H1 (cell line): Measurements from ENCODE around the gene CAMP. TPM values are rescaled to one million over a fixed set of nuclear protein-coding genes. Genes with fewer than 3 reads are reported as not detected.

Experiments
- CHD1 ChIP-seq: IDR thresholded peaks from 2 replicates; pipeline ENCODE4 v1.6.1; 2012; ENCODE audit warnings: low read depth, low read length, improper control_type of control experiment
- KDM4A ChIP-seq: IDR thresholded peaks from one replicate; pipeline ENCODE4 v1.7.1; 2012; ENCODE audit warnings: low read depth, mild to moderate bottlenecking, moderate library complexity, low read length, inconsistent platforms; ENCODE audit not compliant: severe bottlenecking
- MAFK ChIP-seq: IDR thresholded peaks from 2 replicates; pipeline ENCODE4 v1.6.1; 2012; ENCODE audit warnings: low read depth, mild to moderate bottlenecking, improper control_type of control experiment, low read length
- RBBP5 ChIP-seq: IDR thresholded peaks from 2 replicates; pipeline ENCODE4 v1.7.1; 2012; ENCODE audit warnings: low read depth, mild to moderate bottlenecking, inconsistent platforms, low read length, moderate library complexity, borderline replicate concordance
- RFX5 ChIP-seq: IDR thresholded peaks from 2 replicates; pipeline ENCODE4 v1.6.1; 2011; ENCODE audit warnings: low read depth, low read length, improper control_type of control experiment, borderline replicate concordance
- RNF2 ChIP-seq: fragments of 200-900, 300-1000 bp; sonication (generic); IDR thresholded peaks from 2 replicates; pipeline ENCODE4 v1.7.1; 2016; ENCODE audit warnings: borderline replicate concordance, low read depth, mild to moderate bottlenecking, antibody characterized with exemption, low read length; ENCODE audit not compliant: poor library complexity, severe bottlenecking; ENCODE audit errors: missing control alignments
- SIN3A ChIP-seq, 2 experiments: IDR thresholded peaks in 1 of 2; conservative IDR thresholded peaks in 1 of 2; 2 replicates each; pipeline ENCODE4 v1.6.1; 2011 to 2012; ENCODE audit warnings: low read length in 2 of 2, improper control_type of control experiment in 1 of 2, low read depth in 1 of 2, mild to moderate bottlenecking in 1 of 2
- SIX5 ChIP-seq: IDR thresholded peaks from 2 replicates; pipeline ENCODE4 v1.6.1; 2011; ENCODE audit warnings: mild to moderate bottlenecking, low read depth, low read length
- SP1 ChIP-seq: IDR thresholded peaks from 2 replicates; pipeline ENCODE4 v1.6.1; 2011; ENCODE audit warnings: low read depth, low read length
- polyA plus RNA-seq, 7 experiments: library from polyadenylated mRNA; depleted of rRNA in 3 of 7; stranded (reverse) in 5 of 7; unstranded in 2 of 7; fragments of >200 nt in 5 of 7; fragments of 200-250 nt in 2 of 7; gene quantifications; 1 replicate in 5 of 7; 2 replicates in 1 of 7; 4 replicates in 1 of 7; pipeline versions ENCODE4 v1.2.1 to v1.2.3, GENCODE V29; 2011 to 2013; ENCODE audit warnings: missing spikeins in 2 of 7, mixed read lengths in 2 of 7
- total RNA-seq: library from RNA; stranded (reverse); fragmentation: NEBNext Ultra II Directional; extraction: Animal tissue kit (Norgen Biotek cat#: 25700); gene quantifications from 2 replicates; pipeline ENCODE4 v1.2.1, GENCODE V29; 2021

The CAMP gene
- total and polyA plus RNA-seq, 2 of the 8 experiments (the other 6 are each of a cell fraction or from before 2014, with no cell fraction given) = not detected

DNA sequence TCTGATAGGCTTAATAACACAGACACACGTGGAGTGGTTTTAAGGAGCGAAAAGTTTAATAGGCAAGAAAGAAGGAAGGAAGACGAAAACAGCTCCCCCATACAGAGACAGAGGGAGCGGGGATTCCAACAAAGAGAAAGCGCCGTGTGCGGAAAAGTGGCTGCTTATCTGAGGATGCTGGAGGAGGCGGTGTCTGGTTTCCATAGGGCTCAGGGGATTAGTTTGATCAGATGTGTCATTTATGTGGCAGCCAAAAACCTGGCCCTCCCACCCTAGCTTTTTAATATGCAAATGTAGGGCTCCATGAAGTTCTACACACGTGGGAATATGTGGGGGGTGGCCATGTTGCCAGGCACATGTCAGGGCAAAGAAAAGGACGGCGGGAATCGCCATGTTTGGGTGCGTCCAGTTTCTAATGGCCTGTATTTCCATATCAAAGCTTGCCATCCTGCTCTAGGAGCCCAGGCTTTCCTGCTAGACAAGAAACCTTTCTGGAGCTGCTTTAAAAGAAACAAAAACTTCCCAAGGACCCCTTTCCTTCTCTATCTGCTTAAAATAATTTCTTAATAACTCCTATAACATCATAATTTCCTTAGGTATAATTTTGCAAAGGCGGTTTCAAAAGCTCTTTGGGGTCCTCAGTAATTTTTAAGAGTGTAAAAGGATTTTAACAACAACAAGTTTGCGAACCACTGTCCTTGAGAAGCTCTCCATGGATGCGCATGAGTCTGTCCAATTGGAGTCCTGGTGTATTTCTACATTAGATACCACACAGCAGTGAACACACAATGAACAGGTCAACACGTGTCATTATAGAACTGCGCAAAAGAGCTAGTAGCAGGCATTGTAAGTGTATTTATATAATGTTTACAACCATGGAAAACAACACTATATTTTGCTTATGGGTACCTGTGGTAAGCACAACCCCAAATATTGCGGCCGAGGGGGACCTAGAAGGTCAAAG lies 17.0 kb downstream of the CAMP start (continued):
- no peak for TF ChIP-seq RFX5
- TF ChIP-seq RNF2 = no peak
- no peak; the same call in 1 of the 2 replicates for TF ChIP-seq SP1
- no peak for TF ChIP-seq SIX5
- TF ChIP-seq MAFK = no peak
- TF ChIP-seq CHD1 = no peak
- TF ChIP-seq RBBP5 = no peak
- TF ChIP-seq KDM4A = no peak
- no peak for TF ChIP-seq SIN3A (conservative IDR thresholded peaks at IDR 0.05 in 1 of 2, IDR thresholded peaks at IDR 0.05 in 1 of 2; ENCODE audit: low read depth in 1 of 2, low read length in 2 of 2)
